ENCODE data around the gene ZNF701. TPM values are rescaled to one million over a fixed set of nuclear protein-coding genes. Genes with fewer than 3 reads are reported as not detected.
A peak's percentile ranks its signal among the peaks of the same experiment; 100 is the strongest.

The ZNF701 gene
- total and polyA plus RNA-seq, 2 of the 13 experiments (the other 11 are each of a cell fraction or from before 2014, with no cell fraction given), result 4.5 to 6.3 TPM

DNA sequence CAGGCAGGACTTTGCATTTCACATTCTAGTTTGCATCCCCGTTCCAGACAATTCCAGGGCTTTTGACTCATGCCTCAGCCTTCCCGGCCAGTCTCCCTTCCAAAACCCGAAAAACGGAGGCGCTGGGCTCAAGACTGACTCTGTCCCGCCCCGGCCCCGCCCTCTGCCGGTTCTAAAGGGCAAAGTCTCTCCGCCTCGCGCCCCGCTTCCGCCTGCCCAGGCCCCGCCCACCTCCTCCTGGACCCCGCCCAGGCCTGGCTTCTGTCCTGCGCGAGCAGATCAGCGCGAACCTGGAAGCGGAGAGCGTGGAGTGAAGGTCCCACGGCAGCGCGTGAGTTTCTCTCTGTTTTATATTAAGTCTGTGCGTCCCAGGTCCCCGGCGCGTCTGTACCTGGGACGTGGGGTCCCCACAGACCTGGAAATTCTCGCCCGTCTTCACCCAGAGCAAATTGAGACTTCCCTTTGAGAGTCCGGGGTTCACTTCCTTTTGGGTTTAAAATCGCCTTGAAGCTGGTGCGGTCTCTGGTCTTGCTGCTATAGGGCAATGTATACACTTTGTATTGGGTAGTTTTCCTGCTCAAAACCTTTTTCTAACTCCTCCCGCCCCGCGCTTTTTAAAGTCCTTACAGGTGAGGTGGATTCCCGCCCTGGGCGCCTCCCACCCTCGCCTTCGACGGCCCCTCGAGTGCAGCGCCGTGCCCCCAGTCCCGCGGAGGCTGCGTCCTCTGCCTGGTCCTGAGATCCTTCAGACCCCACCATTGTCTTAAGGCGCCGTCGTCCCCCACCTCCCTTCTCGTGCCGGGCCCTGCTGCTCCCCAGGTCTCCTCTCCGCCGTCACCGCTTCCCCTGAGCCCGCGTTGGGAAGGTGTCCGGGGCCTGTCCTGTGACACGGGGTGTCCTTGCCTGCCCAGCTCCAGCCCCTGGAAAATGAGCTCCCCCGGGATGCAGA, 31.2 kb downstream of the ZNF701 start (continued):
- no peak for TF ChIP-seq ZNF430 (CRISPR knock-in tag; IDR thresholded peaks at IDR 0.05)
- TF ChIP-seq GABPB1 (CRISPR knock-in tag; IDR thresholded peaks at IDR 0.05), result peak; percentile 78
- TF ChIP-seq MYC (CRISPR knock-in tag; IDR thresholded peaks at IDR 0.05; ENCODE audit: borderline replicate concordance), result 0 out of 2 replicates have a peak, but pooled peaks have one; percentile 33
- 0 out of 2 replicates have a peak, but pooled peaks have one; percentile 34 for TF ChIP-seq HDAC1 (CRISPR knock-in tag; IDR thresholded peaks at IDR 0.05)
- TF ChIP-seq PRDM15 (CRISPR knock-in tag; IDR thresholded peaks at IDR 0.05), result 0 out of 2 replicates have a peak, but pooled peaks have one; percentile 22
- TF ChIP-seq ZFX (CRISPR knock-in tag; IDR thresholded peaks at IDR 0.05; ENCODE audit: low read depth), result peak; percentile 40
- peak; percentile 66; the same call in 1 of the 2 replicates for TF ChIP-seq HNF4G (IDR thresholded peaks at IDR 0.05; ENCODE audit: borderline replicate concordance, low read depth, low read length)
- TF ChIP-seq HNF4G (CRISPR knock-in tag; IDR thresholded peaks at IDR 0.05; ENCODE audit: borderline replicate concordance, low read depth), result peak; percentile 40; the same call in 1 of the 2 replicates
- peak; percentile 62 for TF ChIP-seq POLR2G (IDR thresholded peaks at IDR 0.05; ENCODE audit: low read depth, low read length)
- TF ChIP-seq ZNF605 (CRISPR knock-in tag; IDR thresholded peaks at IDR 0.05), result peak; percentile 59; the same call in 1 of the 2 replicates
- 0 out of 2 replicates have a peak, but pooled peaks have one; percentile 30 for TF ChIP-seq ZNF574 (CRISPR knock-in tag; IDR thresholded peaks at IDR 0.05)
- peak; percentile 32; the same call in 1 of the 2 replicates for TF ChIP-seq MAX (IDR thresholded peaks at IDR 0.05)
- no peak for TF ChIP-seq SMARCC2 (IDR thresholded peaks at IDR 0.05)
- TF ChIP-seq TAF1 (CRISPR knock-in tag; IDR thresholded peaks at IDR 0.05), result peak; percentile 42; the same call in 1 of the 2 replicates
- TF ChIP-seq KAT8 (CRISPR knock-in tag; IDR thresholded peaks at IDR 0.05), result peak; percentile 46; the same call in 1 of the 2 replicates
- TF ChIP-seq ASH2L (IDR thresholded peaks at IDR 0.05; ENCODE audit: insufficient read length, low read depth, low read length), result peak; percentile 55
- no peak for TF ChIP-seq SRY (CRISPR knock-in tag; IDR thresholded peaks at IDR 0.05)
- TF ChIP-seq, protein P1, sequence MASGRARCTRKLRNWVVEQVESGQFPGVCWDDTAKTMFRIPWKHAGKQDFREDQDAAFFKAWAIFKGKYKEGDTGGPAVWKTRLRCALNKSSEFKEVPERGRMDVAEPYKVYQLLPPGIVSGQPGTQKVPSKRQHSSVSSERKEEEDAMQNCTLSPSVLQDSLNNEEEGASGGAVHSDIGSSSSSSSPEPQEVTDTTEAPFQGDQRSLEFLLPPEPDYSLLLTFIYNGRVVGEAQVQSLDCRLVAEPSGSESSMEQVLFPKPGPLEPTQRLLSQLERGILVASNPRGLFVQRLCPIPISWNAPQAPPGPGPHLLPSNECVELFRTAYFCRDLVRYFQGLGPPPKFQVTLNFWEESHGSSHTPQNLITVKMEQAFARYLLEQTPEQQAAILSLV (CRISPR knock-in tag; IDR thresholded peaks at IDR 0.05; ENCODE audit: borderline replicate concordance), result 0 out of 2 replicates have a peak, but pooled peaks have one; percentile 9
- peak; percentile 45; the same call in 1 of the 2 replicates for TF ChIP-seq SPEN (CRISPR knock-in tag; IDR thresholded peaks at IDR 0.05; ENCODE audit: low read depth)
- peak; percentile 14; the same call in 1 of the 2 replicates for TF ChIP-seq ERF (CRISPR knock-in tag; IDR thresholded peaks at IDR 0.05)
- TF ChIP-seq SOX5 (CRISPR knock-in tag; IDR thresholded peaks at IDR 0.05; ENCODE audit: borderline replicate concordance), result 0 out of 2 replicates have a peak, but pooled peaks have one; percentile 8

Data from HepG2 (cell line).